K562 (cell line): Measurements from ENCODE around the gene GPRIN1. TPM values are rescaled to one million over a fixed set of nuclear protein-coding genes. Genes with fewer than 3 reads are reported as not detected.

Experiments used
- microRNA-seq: library from miRNA; unstranded; fragments of <30 nt; microRNA quantifications from one replicate; pipeline ENCODE4, GENCODE V29; 2018; ENCODE audit warnings: borderline microRNAs expressed
- polyA plus RNA-seq, 8 experiments: library from polyadenylated mRNA; depleted of rRNA in 4 of 8; stranded (reverse) in 5 of 8; unstranded in 3 of 8; fragments of >200 nt; fragmentation: Nextera tagmentation in 2 of 8; fragmentation: Illumina TruSeq in 1 of 8; extraction: Ambion mirVana in 2 of 8; extraction: Trizol in 1 of 8; gene quantifications; 2 replicates each; pipeline versions ENCODE4 v1.2.1 to v1.2.3, GENCODE V29; 2011 to 2014; ENCODE audit warnings: inconsistent platforms in 1 of 8, missing spikeins in 1 of 8
- small RNA-seq: library from RNA; depleted of rRNA; stranded (forward); fragments of <200 nt; gene quantifications from one replicate; pipeline ENCODE3, GENCODE V24; 2014
- total RNA-seq, 7 experiments: library from RNA; depleted of rRNA in 6 of 7; stranded (reverse); fragments of >200 nt in 6 of 7; fragmentation: Illumina TruSeq in 2 of 7; extraction: Trizol in 2 of 7; gene quantifications; 2 replicates each; pipeline versions ENCODE4 v1.2.1 to v1.2.3, GENCODE V29; 2011 to 2021; ENCODE audit warnings: low replicate concordance in 1 of 7

GPRIN1 gene
- total and polyA plus RNA-seq, 9 of the 15 experiments (the other 6 are each of a cell fraction or from before 2014, with no cell fraction given): 0.15 to 11.6 (median 4.4) TPM

Small RNA genes lying within 50 kb of the gene (microRNA-seq; reads per million reads assigned to microRNA genes)
- gene MIR4281: not detected

Small RNA genes lying within 50 kb of the gene (small RNA-seq; reads per million reads assigned to genes)
- gene MIR4281 (not detected), gene RF00019 (not detected), gene RN7SL684P (not detected)

Other genes starting within 250 kb of the GPRIN1 start
Only the 7 nearest of the 12 such genes appear.
- gene CLTB, start 193.6 kb downstream of the GPRIN1 start, total RNA-seq (2014; rRNA removed): 111 and 117 TPM in 2 replicates
- 15.2 and 17.4 TPM in 2 replicates for gene CLTB, start 193.6 kb downstream of the GPRIN1 start, total RNA-seq (2014; rRNA removed; fragmentation: Illumina TruSeq; extraction: Trizol)
- gene CLTB, start 193.6 kb downstream of the GPRIN1 start, total RNA-seq (2015; rRNA removed; fragmentation: Illumina TruSeq; extraction: Trizol): 39.0 and 39.7 TPM in 2 replicates
- gene CLTB, start 193.6 kb downstream of the GPRIN1 start, total RNA-seq (2021): 54.7 and 69.0 TPM in 2 replicates
- gene CLTB, start 193.6 kb downstream of the GPRIN1 start, polyA plus RNA-seq (2011; rRNA removed): 33.1 and 41.1 TPM in 2 replicates
- gene CLTB, start 193.6 kb downstream of the GPRIN1 start, polyA plus RNA-seq (2014; fragmentation: Illumina TruSeq; extraction: Trizol): 31.4 and 55.9 TPM in 2 replicates
- gene CLTB, start 193.6 kb downstream of the GPRIN1 start, polyA plus RNA-seq (2014; fragmentation: Nextera tagmentation; extraction: Ambion mirVana): 1 to 10 TPM; 1.8 to 3.5 TPM
- 84.2 and 84.6 TPM in 2 replicates for gene CLTB, start 193.6 kb downstream of the GPRIN1 start, polyA plus RNA-seq (2014; rRNA removed)
- gene FAF2, start 161.8 kb downstream of the GPRIN1 start, total RNA-seq (2014; rRNA removed): 25.6 and 29.0 TPM in 2 replicates
- gene FAF2, start 161.8 kb downstream of the GPRIN1 start, total RNA-seq (2014; rRNA removed; fragmentation: Illumina TruSeq; extraction: Trizol): 37.8 and 41.6 TPM in 2 replicates
- 35.4 and 36.1 TPM in 2 replicates for gene FAF2, start 161.8 kb downstream of the GPRIN1 start, total RNA-seq (2015; rRNA removed; fragmentation: Illumina TruSeq; extraction: Trizol)
- gene FAF2, start 161.8 kb downstream of the GPRIN1 start, total RNA-seq (2021): 33.7 and 37.7 TPM in 2 replicates
- 38.6 and 44.6 TPM in 2 replicates for gene FAF2, start 161.8 kb downstream of the GPRIN1 start, polyA plus RNA-seq (2011; rRNA removed)
- gene FAF2, start 161.8 kb downstream of the GPRIN1 start, polyA plus RNA-seq (2014; fragmentation: Illumina TruSeq; extraction: Trizol): 41.9 and 43.4 TPM in 2 replicates
- 10 to 100 TPM; 25.2 to 32.8 TPM for gene FAF2, start 161.8 kb downstream of the GPRIN1 start, polyA plus RNA-seq (2014; fragmentation: Nextera tagmentation; extraction: Ambion mirVana)
- gene FAF2, start 161.8 kb downstream of the GPRIN1 start, polyA plus RNA-seq (2014; rRNA removed): 25.0 and 30.3 TPM in 2 replicates
- 14.8 and 19.7 TPM in 2 replicates for gene RNF44, start 72.8 kb downstream of the GPRIN1 start, total RNA-seq (2014; rRNA removed)
- 4.8 and 5.1 TPM in 2 replicates for gene RNF44, start 72.8 kb downstream of the GPRIN1 start, total RNA-seq (2014; rRNA removed; fragmentation: Illumina TruSeq; extraction: Trizol)
- 7.2 and 7.5 TPM in 2 replicates for gene RNF44, start 72.8 kb downstream of the GPRIN1 start, total RNA-seq (2015; rRNA removed; fragmentation: Illumina TruSeq; extraction: Trizol)
- gene RNF44, start 72.8 kb downstream of the GPRIN1 start, total RNA-seq (2021): 64.0 and 82.6 TPM in 2 replicates
- gene RNF44, start 72.8 kb downstream of the GPRIN1 start, polyA plus RNA-seq (2011; rRNA removed): 7.4 and 25.6 TPM in 2 replicates
- 20.5 and 39.3 TPM in 2 replicates for gene RNF44, start 72.8 kb downstream of the GPRIN1 start, polyA plus RNA-seq (2014; fragmentation: Illumina TruSeq; extraction: Trizol)
- 1 to 10 TPM; 1.6 to 2.5 TPM for gene RNF44, start 72.8 kb downstream of the GPRIN1 start, polyA plus RNA-seq (2014; fragmentation: Nextera tagmentation; extraction: Ambion mirVana)
- gene RNF44, start 72.8 kb downstream of the GPRIN1 start, polyA plus RNA-seq (2014; rRNA removed): 40.1 and 51.0 TPM in 2 replicates
- 0.04 and 0.09 TPM in 2 replicates for gene CDHR2, start 60.8 kb downstream of the GPRIN1 start, total RNA-seq (2014; rRNA removed)
- gene CDHR2, start 60.8 kb downstream of the GPRIN1 start, total RNA-seq (2014; rRNA removed; fragmentation: Illumina TruSeq; extraction: Trizol): 0.10 and 0.18 TPM in 2 replicates
- gene CDHR2, start 60.8 kb downstream of the GPRIN1 start, total RNA-seq (2015; rRNA removed; fragmentation: Illumina TruSeq; extraction: Trizol): 0.22 and 0.23 TPM in 2 replicates
- gene CDHR2, start 60.8 kb downstream of the GPRIN1 start, total RNA-seq (2021): 0.36 and 0.62 TPM in 2 replicates
- 0.01 TPM in 1 of 2 replicates, not detected in the other for gene CDHR2, start 60.8 kb downstream of the GPRIN1 start, polyA plus RNA-seq (2011; rRNA removed)
- 0.01 and 0.04 TPM in 2 replicates for gene CDHR2, start 60.8 kb downstream of the GPRIN1 start, polyA plus RNA-seq (2014; fragmentation: Illumina TruSeq; extraction: Trizol)
- gene CDHR2, start 60.8 kb downstream of the GPRIN1 start, polyA plus RNA-seq (2014; fragmentation: Nextera tagmentation; extraction: Ambion mirVana): not detected
- 0.03 TPM in 1 of 2 replicates, not detected in the other for gene CDHR2, start 60.8 kb downstream of the GPRIN1 start, polyA plus RNA-seq (2014; rRNA removed)
- gene SNCB, start 20.4 kb upstream of the GPRIN1 start, total RNA-seq (2014; rRNA removed): 0.29 TPM in 1 of 2 replicates, not detected in the other
- gene SNCB, start 20.4 kb upstream of the GPRIN1 start, total RNA-seq (2014; rRNA removed; fragmentation: Illumina TruSeq; extraction: Trizol): not detected in 2 replicates
- gene SNCB, start 20.4 kb upstream of the GPRIN1 start, total RNA-seq (2015; rRNA removed; fragmentation: Illumina TruSeq; extraction: Trizol): not detected in 2 replicates
- gene SNCB, start 20.4 kb upstream of the GPRIN1 start, total RNA-seq (2021): not detected in 2 replicates
- 0.11 TPM in 1 of 2 replicates, not detected in the other for gene SNCB, start 20.4 kb upstream of the GPRIN1 start, polyA plus RNA-seq (2011; rRNA removed)
- gene SNCB, start 20.4 kb upstream of the GPRIN1 start, polyA plus RNA-seq (2014; fragmentation: Illumina TruSeq; extraction: Trizol): not detected in 2 replicates
- gene SNCB, start 20.4 kb upstream of the GPRIN1 start, polyA plus RNA-seq (2014; fragmentation: Nextera tagmentation; extraction: Ambion mirVana): not detected
- not detected in 2 replicates for gene SNCB, start 20.4 kb upstream of the GPRIN1 start, polyA plus RNA-seq (2014; rRNA removed)
- gene EIF4E1B, start 20.5 kb upstream of the GPRIN1 start, total RNA-seq (2014; rRNA removed): not detected in 2 replicates
- gene EIF4E1B, start 20.5 kb upstream of the GPRIN1 start, total RNA-seq (2014; rRNA removed; fragmentation: Illumina TruSeq; extraction: Trizol): not detected in 2 replicates
- gene EIF4E1B, start 20.5 kb upstream of the GPRIN1 start, total RNA-seq (2015; rRNA removed; fragmentation: Illumina TruSeq; extraction: Trizol): not detected in 2 replicates
- not detected in 2 replicates for gene EIF4E1B, start 20.5 kb upstream of the GPRIN1 start, total RNA-seq (2021)
- gene EIF4E1B, start 20.5 kb upstream of the GPRIN1 start, polyA plus RNA-seq (2011; rRNA removed): 0.04 TPM in 1 of 2 replicates, not detected in the other
- gene EIF4E1B, start 20.5 kb upstream of the GPRIN1 start, polyA plus RNA-seq (2014; fragmentation: Illumina TruSeq; extraction: Trizol): not detected in 2 replicates
- gene EIF4E1B, start 20.5 kb upstream of the GPRIN1 start, polyA plus RNA-seq (2014; fragmentation: Nextera tagmentation; extraction: Ambion mirVana): not detected
- gene EIF4E1B, start 20.5 kb upstream of the GPRIN1 start, polyA plus RNA-seq (2014; rRNA removed): not detected in 2 replicates
- gene TSPAN17, start 37.3 kb upstream of the GPRIN1 start, total RNA-seq (2014; rRNA removed): 31.6 and 43.8 TPM in 2 replicates
- 28.2 and 30.4 TPM in 2 replicates for gene TSPAN17, start 37.3 kb upstream of the GPRIN1 start, total RNA-seq (2014; rRNA removed; fragmentation: Illumina TruSeq; extraction: Trizol)
- 33.5 and 34.5 TPM in 2 replicates for gene TSPAN17, start 37.3 kb upstream of the GPRIN1 start, total RNA-seq (2015; rRNA removed; fragmentation: Illumina TruSeq; extraction: Trizol)
- gene TSPAN17, start 37.3 kb upstream of the GPRIN1 start, total RNA-seq (2021): 53.3 and 58.3 TPM in 2 replicates
- gene TSPAN17, start 37.3 kb upstream of the GPRIN1 start, polyA plus RNA-seq (2011; rRNA removed): 38.7 and 44.3 TPM in 2 replicates
- gene TSPAN17, start 37.3 kb upstream of the GPRIN1 start, polyA plus RNA-seq (2014; fragmentation: Illumina TruSeq; extraction: Trizol): 49.9 and 51.9 TPM in 2 replicates
- gene TSPAN17, start 37.3 kb upstream of the GPRIN1 start, polyA plus RNA-seq (2014; fragmentation: Nextera tagmentation; extraction: Ambion mirVana): 1 to 10 TPM in 1 of 2 experiments, under 1 TPM in 1; 0.73 to 2.9 TPM
- gene TSPAN17, start 37.3 kb upstream of the GPRIN1 start, polyA plus RNA-seq (2014; rRNA removed): 43.3 and 58.6 TPM in 2 replicates